Suprapubic skin (tissue), 4 donors: ENCODE measurements around the gene BBS2.

Experiments used
- EP300 ChIP-seq: sonication (generic); formaldehyde crosslinking; IDR thresholded peaks from one replicate; pipeline ENCODE4 v1.6.1; 2017; ENCODE audit warnings: antibody characterized with exemption
- POLR2AphosphoS5 ChIP-seq, 3 donors: sonication (generic); formaldehyde crosslinking; IDR thresholded peaks; one replicate each; pipeline ENCODE4 v1.6.1; 2017; ENCODE audit warnings: antibody characterized with exemption in 3 of 3
- TF ChIP-seq, protein P1 (sequence below), 2 donors: fragments of 200-600 bp in 1 of 2; fragments of 450-650 bp in 1 of 2; sonication (generic) in 1 of 2; IDR thresholded peaks; one replicate each; pipeline ENCODE4 v1.5.1; 2016 to 2019; ENCODE audit warnings: antibody characterized with exemption in 2 of 2, mild to moderate bottlenecking in 1 of 2, moderate library complexity in 1 of 2

DNA sequence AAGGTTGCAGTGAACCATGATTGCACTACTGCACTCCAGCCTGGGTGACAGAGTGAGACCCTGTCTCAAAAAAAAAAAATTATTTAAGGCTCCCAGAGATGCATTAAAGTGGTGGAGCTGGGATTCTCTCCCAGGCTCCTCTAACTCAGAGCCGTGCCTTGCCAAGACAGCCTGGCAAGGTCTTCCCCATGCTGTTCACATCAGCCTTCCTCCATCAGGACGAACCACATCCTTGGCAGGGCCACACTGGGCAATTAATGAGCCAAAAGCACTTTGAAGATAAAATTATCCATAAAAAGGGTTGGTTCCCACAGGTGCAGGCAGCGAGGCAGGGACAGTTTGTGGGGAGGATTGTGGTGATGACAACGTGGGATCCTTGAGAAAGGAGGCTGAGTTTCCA is 19.8 kb upstream of the BBS2 start:
- TF ChIP-seq, protein P1, sequence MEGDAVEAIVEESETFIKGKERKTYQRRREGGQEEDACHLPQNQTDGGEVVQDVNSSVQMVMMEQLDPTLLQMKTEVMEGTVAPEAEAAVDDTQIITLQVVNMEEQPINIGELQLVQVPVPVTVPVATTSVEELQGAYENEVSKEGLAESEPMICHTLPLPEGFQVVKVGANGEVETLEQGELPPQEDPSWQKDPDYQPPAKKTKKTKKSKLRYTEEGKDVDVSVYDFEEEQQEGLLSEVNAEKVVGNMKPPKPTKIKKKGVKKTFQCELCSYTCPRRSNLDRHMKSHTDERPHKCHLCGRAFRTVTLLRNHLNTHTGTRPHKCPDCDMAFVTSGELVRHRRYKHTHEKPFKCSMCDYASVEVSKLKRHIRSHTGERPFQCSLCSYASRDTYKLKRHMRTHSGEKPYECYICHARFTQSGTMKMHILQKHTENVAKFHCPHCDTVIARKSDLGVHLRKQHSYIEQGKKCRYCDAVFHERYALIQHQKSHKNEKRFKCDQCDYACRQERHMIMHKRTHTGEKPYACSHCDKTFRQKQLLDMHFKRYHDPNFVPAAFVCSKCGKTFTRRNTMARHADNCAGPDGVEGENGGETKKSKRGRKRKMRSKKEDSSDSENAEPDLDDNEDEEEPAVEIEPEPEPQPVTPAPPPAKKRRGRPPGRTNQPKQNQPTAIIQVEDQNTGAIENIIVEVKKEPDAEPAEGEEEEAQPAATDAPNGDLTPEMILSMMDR (IDR thresholded peaks at IDR 0.05) = no peak
- TF ChIP-seq POLR2AphosphoS5 (IDR thresholded peaks at IDR 0.05) (no peak), EP300 (no peak)
